IPS-18c (cell line): Measurements from ENCODE around the gene CNEP1R1.

Source experiments
- H3K4me3 ChIP-seq: 2 replicates; pipeline ENCODE4 v1.7.0; 2013; ENCODE audit warnings: low read depth, mild to moderate bottlenecking, low read length, moderate library complexity; ENCODE audit not compliant: insufficient read depth
- H3K9me3 ChIP-seq: one replicate; pipeline ENCODE4 v1.6.1; 2013; ENCODE audit warnings: mild to moderate bottlenecking, low read length, moderate library complexity; ENCODE audit not compliant: control insufficient read depth, insufficient read depth

CNEP1R1 gene

GRCh38 chr16:50045412-50045811 lies 20.4 kb downstream of the CNEP1R1 start:
- no peaks in the 10 kb centered on the region for H3K9me3 ChIP-seq
- H3K4me3 ChIP-seq, result no peak overlapping the region

- no peak overlapping the region for H3K4me3 ChIP-seq
- H3K9me3 ChIP-seq, result no peaks in the 10 kb centered on the region
These were observed 21.8 kb downstream of the CNEP1R1 start for GRCh38 chr16:50046853-50047252.

- Histone ChIP-seq H3K9me3 (no peaks in the 10 kb centered on the region), H3K4me3 (no peak overlapping the region)
These were observed 22.8 kb downstream of the CNEP1R1 start for GRCh38 chr16:50047864-50048263.

- no peaks in the 10 kb centered on the region for H3K9me3 ChIP-seq
- H3K4me3 ChIP-seq, result no peak overlapping the region
These were observed 25.8 kb downstream of the CNEP1R1 start for GRCh38 chr16:50050802-50051201.

- H3K9me3 ChIP-seq, result peaks cover 2% of the 10 kb centered on the region
- no peak overlapping the region for H3K4me3 ChIP-seq
These were observed 31.2 kb downstream of the CNEP1R1 start for GRCh38 chr16:50056226-50056625.

GRCh38 chr16:50058091-50058771 lies 33.2 kb downstream of the CNEP1R1 start:
- H3K9me3 ChIP-seq, result peaks cover 2% of the 10 kb centered on the region

GRCh38 chr16:50059111-50059510 lies 34.1 kb downstream of the CNEP1R1 start:
- H3K9me3 ChIP-seq, result peaks cover 2% of the 10 kb centered on the region

More at GRCh38 chr16:50058091-50058771, 33.2 kb downstream of the CNEP1R1 start:
- H3K4me3 ChIP-seq, result no peak overlapping the region

GRCh38 chr16:50059669-50060068 lies 34.6 kb downstream of the CNEP1R1 start:
- Histone ChIP-seq H3K9me3 (peaks cover 2% of the 10 kb centered on the region), H3K4me3 (no peak overlapping the region)

More at GRCh38 chr16:50059111-50059510, 34.1 kb downstream of the CNEP1R1 start:
- H3K4me3 ChIP-seq, result no peak overlapping the region

GRCh38 chr16:50061326-50061725 lies 36.3 kb downstream of the CNEP1R1 start:
- H3K4me3 ChIP-seq, result no peak overlapping the region
- peaks cover 4% of the 10 kb centered on the region for H3K9me3 ChIP-seq

- peaks cover 2% of the 10 kb centered on the region for H3K9me3 ChIP-seq
- peak overlapping the region; percentile 98; the same call in 1 of the 2 replicates for H3K4me3 ChIP-seq
These were observed 40.2 kb downstream of the CNEP1R1 start for GRCh38 chr16:50065241-50065623.

GRCh38 chr16:50065624-50066481 lies 40.8 kb downstream of the CNEP1R1 start, which contains the start of gene HEATR3:
HEATR3 (plus strand) TSS chr16:50065970; CDS start chr16:50066132, 162 bp downstream.
- Histone ChIP-seq H3K4me3 (peak within 1 kb of the TSS; percentile 98), H3K9me3 (peaks cover 2% of the 10 kb centered on the region)

GRCh38 chr16:50066482-50067289 lies 41.7 kb downstream of the CNEP1R1 start:
- Histone ChIP-seq H3K4me3 (peak overlapping the region; percentile 98), H3K9me3 (peaks cover 2% of the 10 kb centered on the region)

GRCh38 chr16:50067290-50067853 lies 42.3 kb downstream of the CNEP1R1 start:
- no peak overlapping the region; the same call in 1 of the 2 replicates for H3K4me3 ChIP-seq
- H3K9me3 ChIP-seq, result peaks cover 2% of the 10 kb centered on the region

- Histone ChIP-seq H3K4me3 (no peak overlapping the region), H3K9me3 (peaks cover 2% of the 10 kb centered on the region)
These were observed 43.5 kb downstream of the CNEP1R1 start for GRCh38 chr16:50068550-50068949.

GRCh38 chr16:50069060-50069459 lies 44.0 kb downstream of the CNEP1R1 start:
- Histone ChIP-seq H3K9me3 (peaks cover 2% of the 10 kb centered on the region), H3K4me3 (no peak overlapping the region)

GRCh38 chr16:50071075-50071671 lies 46.1 kb downstream of the CNEP1R1 start:
- H3K9me3 ChIP-seq, result no peaks in the 10 kb centered on the region
- no peak overlapping the region for H3K4me3 ChIP-seq

GRCh38 chr16:50072730-50073129 lies 47.7 kb downstream of the CNEP1R1 start:
- H3K4me3 ChIP-seq, result no peak overlapping the region
- no peaks in the 10 kb centered on the region for H3K9me3 ChIP-seq
